ENCODE results near the gene ANKMY1. TPM values are rescaled to one million over a fixed set of nuclear protein-coding genes. Genes with fewer than 3 reads are reported as not detected.

Gene ANKMY1
- total RNA-seq (6.6 TPM), polyA plus RNA-seq (10.3 TPM)
- long read RNA-seq, donor 1, partial matches to known transcripts: 0 of 1 reads
- long read RNA-seq, donor 1, other reads (novel, unspliced or antisense): 0 of 1 reads
- long read RNA-seq, donor 2, partial matches to known transcripts: 78 of 116 reads
- long read RNA-seq, donor 2, other reads (novel, unspliced or antisense): 36 of 116 reads
- long read RNA-seq, donor 3, full-length matches to known transcripts: 2 of 2 reads
- long read RNA-seq, donor 3, partial matches to known transcripts: 0 of 2 reads
- long read RNA-seq, donor 3, other reads (novel, unspliced or antisense): 0 of 2 reads
- long read RNA-seq, donor 4, partial matches to known transcripts: 0 of 8 reads
- long read RNA-seq, donor 4, other reads (novel, unspliced or antisense): 6 of 8 reads
- long read RNA-seq, donor 5, partial matches to known transcripts: 6 of 26 reads
- long read RNA-seq, donor 5, other reads (novel, unspliced or antisense): 19 of 26 reads
- long read RNA-seq, donor 6: 0 reads
- long read RNA-seq, donor 7, partial matches to known transcripts: 19 of 20 reads
- long read RNA-seq, donor 7, other reads (novel, unspliced or antisense): 0 of 20 reads
- long read RNA-seq, donor 8: 0 reads
- long read RNA-seq, donor 9, partial matches to known transcripts: 8 of 8 reads
- long read RNA-seq, donor 9, other reads (novel, unspliced or antisense): 0 of 8 reads
- long read RNA-seq, donor 10: 0 reads

- peak in 5 of 9 donors; percentile 64 to 87 (median 78) for DNase-seq (ENCODE audit: low read depth in 6 of 9, low spot score in 9 of 9)
- Histone ChIP-seq H3K4me1 (ENCODE audit: control insufficient read depth in 2 of 2, insufficient read depth in 2 of 2, low read length in 2 of 2) (peaks cover 18 to 37% of the 10 kb centered on the region in 2 donors), H3K4me3 (ENCODE audit: low read length in 2 of 2) (peak within 1 kb of the TSS in 1 of 2 donors; percentile 31), H3K27me3 (ENCODE audit: control insufficient read depth in 2 of 2, insufficient read depth in 1 of 2, low read length in 1 of 2) (peaks cover 0 to 11% of the 10 kb centered on the region in 2 donors), H3K36me3 (ENCODE audit: control insufficient read depth in 2 of 2, insufficient read depth in 2 of 2, low read length in 1 of 2) (peaks cover 7% of the 10 kb centered on the region in 2 donors), H3K9me3 (ENCODE audit: control insufficient read depth in 2 of 2, insufficient read depth in 1 of 2, low read length in 1 of 2) (no peaks in the 10 kb centered on the region), H3K27ac (ENCODE audit: low read depth in 1 of 2, low read length in 1 of 2) (no peak within 1 kb of the TSS)
- 9% methylated on average over 47 of the region's 47 CpGs for WGBS
Observed at GRCh38 chr2:240557808-240558207, at the start of gene ANKMY1. Gene ANKMY1, minus strand, starts transcription at chr2:240557988. Its CDS starts 653 bp downstream, at chr2:240557335.

- Histone ChIP-seq H3K4me1 (ENCODE audit: control insufficient read depth in 2 of 2, insufficient read depth in 2 of 2, low read length in 2 of 2) (no peaks in the 10 kb centered on the region), H3K9me3 (ENCODE audit: control insufficient read depth in 2 of 2, insufficient read depth in 1 of 2, low read length in 1 of 2) (no peaks in the 10 kb centered on the region), H3K27me3 (ENCODE audit: control insufficient read depth in 2 of 2, insufficient read depth in 1 of 2, low read length in 1 of 2) (no peaks in the 10 kb centered on the region), H3K4me3 (ENCODE audit: low read length in 2 of 2) (no peak overlapping the region), H3K36me3 (ENCODE audit: control insufficient read depth in 2 of 2, insufficient read depth in 2 of 2, low read length in 1 of 2) (peaks cover 7 to 8% of the 10 kb centered on the region in 2 donors), H3K27ac (ENCODE audit: low read depth in 1 of 2, low read length in 1 of 2) (no peak overlapping the region)
- WGBS: 95% methylated on average over 12 of the region's 12 CpGs
- no peak for DNase-seq (ENCODE audit: low read depth in 6 of 9, low spot score in 9 of 9)
Observed at GRCh38 chr2:240605867-240606743, 48.3 kb upstream of the ANKMY1 start.

- Histone ChIP-seq H3K27me3 (ENCODE audit: control insufficient read depth in 2 of 2, insufficient read depth in 1 of 2, low read length in 1 of 2) (no peaks in the 10 kb centered on the region), H3K4me3 (ENCODE audit: low read length in 2 of 2) (no peak overlapping the region), H3K4me1 (ENCODE audit: control insufficient read depth in 2 of 2, insufficient read depth in 2 of 2, low read length in 2 of 2) (no peaks in the 10 kb centered on the region), H3K27ac (ENCODE audit: low read depth in 1 of 2, low read length in 1 of 2) (no peak overlapping the region), H3K9me3 (ENCODE audit: control insufficient read depth in 2 of 2, insufficient read depth in 1 of 2, low read length in 1 of 2) (no peaks in the 10 kb centered on the region), H3K36me3 (ENCODE audit: control insufficient read depth in 2 of 2, insufficient read depth in 2 of 2, low read length in 1 of 2) (peaks cover 12 to 14% of the 10 kb centered on the region in 2 donors)
- DNase-seq (ENCODE audit: low read depth in 6 of 9, low spot score in 9 of 9): no peak
- WGBS: 96% methylated on average over 19 of the region's 19 CpGs
Observed at GRCh38 chr2:240604939-240605716, 47.3 kb upstream of the ANKMY1 start.

- no peak for DNase-seq (ENCODE audit: low read depth in 6 of 9, low spot score in 9 of 9)
- Histone ChIP-seq H3K27me3 (ENCODE audit: control insufficient read depth in 2 of 2, insufficient read depth in 1 of 2, low read length in 1 of 2) (no peaks in the 10 kb centered on the region), H3K4me3 (ENCODE audit: low read length in 2 of 2) (no peak overlapping the region), H3K4me1 (ENCODE audit: control insufficient read depth in 2 of 2, insufficient read depth in 2 of 2, low read length in 2 of 2) (no peaks in the 10 kb centered on the region), H3K27ac (ENCODE audit: low read depth in 1 of 2, low read length in 1 of 2) (no peak overlapping the region), H3K36me3 (ENCODE audit: control insufficient read depth in 2 of 2, insufficient read depth in 2 of 2, low read length in 1 of 2) (peaks cover 12 to 22% of the 10 kb centered on the region in 2 donors), H3K9me3 (ENCODE audit: control insufficient read depth in 2 of 2, insufficient read depth in 1 of 2, low read length in 1 of 2) (no peaks in the 10 kb centered on the region)
- 87% methylated on average over 11 of the region's 11 CpGs for WGBS
Observed at GRCh38 chr2:240604291-240604938, 46.6 kb upstream of the ANKMY1 start.

- WGBS: 96% methylated on average over 10 of the region's 10 CpGs
- Histone ChIP-seq H3K4me3 (ENCODE audit: low read length in 2 of 2) (no peak overlapping the region), H3K27me3 (ENCODE audit: control insufficient read depth in 2 of 2, insufficient read depth in 1 of 2, low read length in 1 of 2) (no peaks in the 10 kb centered on the region), H3K4me1 (ENCODE audit: control insufficient read depth in 2 of 2, insufficient read depth in 2 of 2, low read length in 2 of 2) (no peaks in the 10 kb centered on the region), H3K9me3 (ENCODE audit: control insufficient read depth in 2 of 2, insufficient read depth in 1 of 2, low read length in 1 of 2) (no peaks in the 10 kb centered on the region), H3K36me3 (ENCODE audit: control insufficient read depth in 2 of 2, insufficient read depth in 2 of 2, low read length in 1 of 2) (peaks cover 12 to 27% of the 10 kb centered on the region in 2 donors), H3K27ac (ENCODE audit: low read depth in 1 of 2, low read length in 1 of 2) (no peak overlapping the region)
- DNase-seq (ENCODE audit: low read depth in 6 of 9, low spot score in 9 of 9): no peak
Observed at GRCh38 chr2:240603846-240604245, 46.1 kb upstream of the ANKMY1 start.

- Histone ChIP-seq H3K4me1 (ENCODE audit: control insufficient read depth in 2 of 2, insufficient read depth in 2 of 2, low read length in 2 of 2) (no peaks in the 10 kb centered on the region), H3K36me3 (ENCODE audit: control insufficient read depth in 2 of 2, insufficient read depth in 2 of 2, low read length in 1 of 2) (peaks cover 16 to 33% of the 10 kb centered on the region in 2 donors), H3K27me3 (ENCODE audit: control insufficient read depth in 2 of 2, insufficient read depth in 1 of 2, low read length in 1 of 2) (no peaks in the 10 kb centered on the region), H3K9me3 (ENCODE audit: control insufficient read depth in 2 of 2, insufficient read depth in 1 of 2, low read length in 1 of 2) (no peaks in the 10 kb centered on the region), H3K27ac (ENCODE audit: low read depth in 1 of 2, low read length in 1 of 2) (no peak overlapping the region), H3K4me3 (ENCODE audit: low read length in 2 of 2) (no peak overlapping the region)
- no peak for DNase-seq (ENCODE audit: low read depth in 6 of 9, low spot score in 9 of 9)
- 94% methylated on average over 22 of the region's 22 CpGs for WGBS
Observed at GRCh38 chr2:240603081-240603835, 45.5 kb upstream of the ANKMY1 start.

GRCh38 chr2:240602266-240603050 lies 44.7 kb upstream of the ANKMY1 start:
- 93% methylated on average over 32 of the region's 32 CpGs for WGBS
- Histone ChIP-seq H3K36me3 (ENCODE audit: control insufficient read depth in 2 of 2, insufficient read depth in 2 of 2, low read length in 1 of 2) (peaks cover 24 to 40% of the 10 kb centered on the region in 2 donors), H3K27me3 (ENCODE audit: control insufficient read depth in 2 of 2, insufficient read depth in 1 of 2, low read length in 1 of 2) (no peaks in the 10 kb centered on the region), H3K27ac (ENCODE audit: low read depth in 1 of 2, low read length in 1 of 2) (no peak overlapping the region), H3K4me1 (ENCODE audit: control insufficient read depth in 2 of 2, insufficient read depth in 2 of 2, low read length in 2 of 2) (no peaks in the 10 kb centered on the region), H3K9me3 (ENCODE audit: control insufficient read depth in 2 of 2, insufficient read depth in 1 of 2, low read length in 1 of 2) (no peaks in the 10 kb centered on the region), H3K4me3 (ENCODE audit: low read length in 2 of 2) (no peak overlapping the region)
- DNase-seq (ENCODE audit: low read depth in 6 of 9, low spot score in 9 of 9): no peak
